ENCODE measurements around the gene LRRN3.

GRCh38 chr7:111105269-111105668, 14.3 kb downstream of the LRRN3 start:
- TF ChIP-seq, protein P1, sequence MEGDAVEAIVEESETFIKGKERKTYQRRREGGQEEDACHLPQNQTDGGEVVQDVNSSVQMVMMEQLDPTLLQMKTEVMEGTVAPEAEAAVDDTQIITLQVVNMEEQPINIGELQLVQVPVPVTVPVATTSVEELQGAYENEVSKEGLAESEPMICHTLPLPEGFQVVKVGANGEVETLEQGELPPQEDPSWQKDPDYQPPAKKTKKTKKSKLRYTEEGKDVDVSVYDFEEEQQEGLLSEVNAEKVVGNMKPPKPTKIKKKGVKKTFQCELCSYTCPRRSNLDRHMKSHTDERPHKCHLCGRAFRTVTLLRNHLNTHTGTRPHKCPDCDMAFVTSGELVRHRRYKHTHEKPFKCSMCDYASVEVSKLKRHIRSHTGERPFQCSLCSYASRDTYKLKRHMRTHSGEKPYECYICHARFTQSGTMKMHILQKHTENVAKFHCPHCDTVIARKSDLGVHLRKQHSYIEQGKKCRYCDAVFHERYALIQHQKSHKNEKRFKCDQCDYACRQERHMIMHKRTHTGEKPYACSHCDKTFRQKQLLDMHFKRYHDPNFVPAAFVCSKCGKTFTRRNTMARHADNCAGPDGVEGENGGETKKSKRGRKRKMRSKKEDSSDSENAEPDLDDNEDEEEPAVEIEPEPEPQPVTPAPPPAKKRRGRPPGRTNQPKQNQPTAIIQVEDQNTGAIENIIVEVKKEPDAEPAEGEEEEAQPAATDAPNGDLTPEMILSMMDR (IDR thresholded peaks at IDR 0.05), result no peak
- no peak for TF ChIP-seq BHLHE40 (IDR thresholded peaks at IDR 0.05; ENCODE audit: low read depth, low read length)
- no peak for TF ChIP-seq HMGXB4 (CRISPR knock-in tag; IDR thresholded peaks at IDR 0.05; ENCODE audit: borderline replicate concordance)
- TF ChIP-seq, protein P2, sequence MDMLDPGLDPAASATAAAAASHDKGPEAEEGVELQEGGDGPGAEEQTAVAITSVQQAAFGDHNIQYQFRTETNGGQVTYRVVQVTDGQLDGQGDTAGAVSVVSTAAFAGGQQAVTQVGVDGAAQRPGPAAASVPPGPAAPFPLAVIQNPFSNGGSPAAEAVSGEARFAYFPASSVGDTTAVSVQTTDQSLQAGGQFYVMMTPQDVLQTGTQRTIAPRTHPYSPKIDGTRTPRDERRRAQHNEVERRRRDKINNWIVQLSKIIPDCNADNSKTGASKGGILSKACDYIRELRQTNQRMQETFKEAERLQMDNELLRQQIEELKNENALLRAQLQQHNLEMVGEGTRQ (IDR thresholded peaks at IDR 0.05), result no peak
- no peak for TF ChIP-seq POLR2AphosphoS2 (conservative IDR thresholded peaks at IDR 0.05; ENCODE audit: low read length)
- no peak for TF ChIP-seq POLR2A (IDR thresholded peaks at IDR 0.05; ENCODE audit: low read length)
- no peak for TF ChIP-seq MAFK (IDR thresholded peaks at IDR 0.05; ENCODE audit: partially characterized antibody)
- TF ChIP-seq CHD2 (IDR thresholded peaks at IDR 0.05; ENCODE audit: low read length, partially characterized antibody), result no peak
- TF ChIP-seq REST (IDR thresholded peaks at IDR 0.05), result no peak
- no peak for TF ChIP-seq HOXA7 (CRISPR knock-in tag; IDR thresholded peaks at IDR 0.05)
- no peak for TF ChIP-seq EP300 (IDR thresholded peaks at IDR 0.05)
